CD4-positive, alpha-beta T cell treated with Interleukin-17A for 4 hours (primary cell): ENCODE results near the gene MDC1.
A peak's percentile ranks its signal among the peaks of the same experiment; 100 is the strongest.

ENCODE experiments used
- DNase-seq: peaks from one replicate; pipeline ENCODE4 v3.0.0-alpha.2; 2020; ENCODE audit warnings: mixed read lengths

MDC1 gene

DNA sequence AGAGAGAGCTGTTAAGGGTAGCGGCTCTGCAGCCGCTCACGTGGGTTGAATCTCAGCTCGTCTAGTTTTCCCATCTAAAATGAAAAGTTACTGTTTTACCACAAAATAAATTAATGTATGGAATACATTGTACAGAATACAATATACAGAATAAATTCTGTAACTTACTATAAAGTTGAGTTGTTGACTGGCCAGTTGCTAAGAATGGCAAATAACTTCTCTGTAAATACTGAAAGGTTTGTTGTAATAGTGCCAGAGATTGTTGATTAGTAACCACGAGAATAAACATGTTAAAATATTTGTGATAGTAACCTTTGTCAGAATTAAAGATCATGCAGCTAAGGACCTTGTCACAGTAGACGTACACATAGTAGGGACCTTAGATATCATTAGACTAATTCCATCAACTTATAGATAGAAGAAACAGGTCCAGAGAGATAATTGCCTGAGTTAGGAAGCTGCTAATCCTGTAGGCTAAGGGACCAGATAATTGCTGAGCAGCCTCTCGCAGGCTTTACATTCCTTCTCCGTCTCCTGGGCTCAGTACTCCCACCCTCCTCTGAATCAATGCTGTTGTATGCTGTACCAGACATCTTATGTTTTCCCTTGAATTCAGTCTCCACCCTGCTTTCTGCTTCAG is 25.8 kb downstream of the MDC1 start:
- no peak for DNase-seq

DNA sequence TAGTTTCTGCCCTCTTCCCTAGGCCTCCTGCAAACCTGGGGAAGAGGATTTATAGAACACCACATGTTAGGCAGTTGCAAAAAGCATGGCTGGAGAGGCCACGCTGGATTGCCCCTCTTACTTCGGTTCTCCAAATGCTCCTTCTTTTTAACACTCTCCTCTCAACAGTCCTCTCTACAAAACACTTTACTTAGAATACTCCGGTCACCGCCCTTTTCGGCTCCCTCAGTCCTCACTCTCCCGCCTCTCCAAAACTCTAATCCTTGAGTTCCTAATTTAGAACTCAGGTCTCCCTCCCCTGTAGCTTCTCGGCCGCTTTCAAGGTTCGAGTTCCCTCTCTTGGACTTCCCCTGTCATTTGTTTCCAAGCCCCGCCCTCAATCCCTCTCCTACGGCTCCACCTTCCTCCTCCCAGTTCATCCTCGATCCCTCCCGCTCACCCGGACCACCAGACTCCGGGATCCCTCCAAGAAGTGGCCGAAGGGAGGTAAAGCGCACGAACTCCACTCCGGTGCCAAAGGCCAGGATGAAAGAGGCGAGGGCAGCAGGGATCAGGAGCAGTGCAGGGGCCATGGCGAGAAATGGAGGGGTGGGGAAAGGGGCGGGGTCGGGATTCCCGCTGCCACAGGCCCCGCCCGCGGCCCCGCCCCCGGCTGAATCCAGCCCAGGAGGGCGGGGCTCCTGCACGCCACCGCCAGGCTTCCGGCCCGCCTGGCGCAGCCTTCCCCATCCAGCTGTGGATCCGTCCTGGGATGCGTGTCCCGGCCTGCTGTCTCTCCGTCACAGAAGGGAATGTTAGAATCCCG is 26.5 kb downstream of the MDC1 start, which contains the start of gene NRM:
Gene NRM (minus strand): TSS at position 582 of the 805 bp plus-strand sequence. CDS start 10 bp downstream, at position 572.
- DNase-seq = peak; percentile 91

DNA sequence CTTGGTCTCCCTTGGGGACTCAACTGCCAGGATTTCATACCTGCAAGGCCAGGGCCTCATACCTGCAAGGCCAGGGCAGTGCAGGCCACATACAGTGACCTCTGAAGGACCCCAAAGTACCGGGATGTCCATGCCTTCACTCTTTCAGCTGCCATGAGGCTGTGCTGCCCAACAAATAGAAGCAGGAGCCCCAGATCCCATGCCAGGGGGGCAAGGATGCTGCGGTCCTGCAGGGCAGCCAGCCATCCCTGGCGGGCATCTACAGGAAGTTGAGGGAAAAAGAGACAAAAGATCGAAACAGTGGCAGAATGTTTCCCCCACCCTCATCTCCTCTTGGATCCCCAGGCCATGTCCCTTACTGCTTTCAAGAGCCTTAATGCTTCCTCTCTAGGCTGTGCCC is 27.1 kb downstream of the MDC1 start:
- no peak for DNase-seq

DNA sequence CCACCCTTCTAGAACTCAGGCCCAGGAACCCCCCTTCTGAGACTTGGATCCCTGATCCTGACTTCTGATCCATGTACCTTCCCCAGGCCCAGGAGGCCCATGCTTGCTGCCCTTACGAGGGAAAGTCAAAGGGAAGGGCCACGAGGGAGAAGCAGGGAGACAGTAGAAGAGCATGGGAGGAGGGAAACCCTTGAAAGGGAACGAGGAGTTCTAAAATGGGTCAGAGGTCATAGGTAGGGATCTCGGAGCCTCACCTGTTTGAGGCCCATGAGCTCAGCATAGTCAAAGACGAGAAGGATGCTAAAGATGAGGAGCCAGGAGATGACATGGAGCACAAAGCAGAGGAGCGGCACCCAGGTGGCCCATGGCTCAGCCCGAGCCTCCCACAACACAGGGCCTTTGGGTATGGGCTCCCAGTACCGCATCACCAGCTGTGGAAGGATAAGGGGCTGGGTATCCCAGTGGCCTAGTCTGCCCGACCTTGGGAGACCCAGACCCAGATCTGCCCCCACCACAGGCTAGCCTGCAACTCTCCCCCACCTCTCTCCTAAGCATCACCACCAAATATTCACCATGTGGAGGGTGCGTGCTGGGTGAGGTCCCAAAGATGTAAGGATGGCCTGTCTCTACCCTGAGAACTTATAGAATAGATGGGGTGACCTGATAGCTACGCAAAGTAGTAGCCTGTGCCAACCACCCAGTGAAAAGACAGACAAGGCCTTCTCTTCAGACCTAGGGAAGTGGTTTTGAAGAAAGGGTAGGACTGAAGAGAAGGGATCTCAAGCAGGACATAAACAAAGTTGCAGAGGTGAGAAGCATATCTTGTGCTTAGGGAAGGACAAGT is 27.8 kb downstream of the MDC1 start:
- no peak for DNase-seq

DNA sequence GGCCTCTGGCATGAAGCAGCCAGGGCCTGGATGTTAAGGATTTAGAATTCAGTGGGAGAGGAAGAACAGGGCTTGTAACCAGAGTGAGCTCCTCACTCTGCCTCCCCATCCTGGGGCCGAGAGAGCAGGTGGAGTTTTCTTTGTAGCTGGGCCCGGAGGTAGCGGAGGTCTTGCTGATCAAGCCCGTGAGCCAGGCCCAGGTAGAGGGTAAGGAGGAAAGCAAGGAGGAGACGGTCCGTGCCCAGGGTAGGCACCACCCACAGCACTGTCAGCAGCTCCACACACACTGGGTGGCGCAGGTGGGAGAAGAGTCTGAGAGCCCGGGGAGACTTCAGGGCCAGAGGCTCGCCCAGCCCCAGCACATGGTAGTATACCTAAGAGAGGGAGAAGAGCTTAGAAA is 28.5 kb downstream of the MDC1 start:
- peak; percentile 32 for DNase-seq

DNA sequence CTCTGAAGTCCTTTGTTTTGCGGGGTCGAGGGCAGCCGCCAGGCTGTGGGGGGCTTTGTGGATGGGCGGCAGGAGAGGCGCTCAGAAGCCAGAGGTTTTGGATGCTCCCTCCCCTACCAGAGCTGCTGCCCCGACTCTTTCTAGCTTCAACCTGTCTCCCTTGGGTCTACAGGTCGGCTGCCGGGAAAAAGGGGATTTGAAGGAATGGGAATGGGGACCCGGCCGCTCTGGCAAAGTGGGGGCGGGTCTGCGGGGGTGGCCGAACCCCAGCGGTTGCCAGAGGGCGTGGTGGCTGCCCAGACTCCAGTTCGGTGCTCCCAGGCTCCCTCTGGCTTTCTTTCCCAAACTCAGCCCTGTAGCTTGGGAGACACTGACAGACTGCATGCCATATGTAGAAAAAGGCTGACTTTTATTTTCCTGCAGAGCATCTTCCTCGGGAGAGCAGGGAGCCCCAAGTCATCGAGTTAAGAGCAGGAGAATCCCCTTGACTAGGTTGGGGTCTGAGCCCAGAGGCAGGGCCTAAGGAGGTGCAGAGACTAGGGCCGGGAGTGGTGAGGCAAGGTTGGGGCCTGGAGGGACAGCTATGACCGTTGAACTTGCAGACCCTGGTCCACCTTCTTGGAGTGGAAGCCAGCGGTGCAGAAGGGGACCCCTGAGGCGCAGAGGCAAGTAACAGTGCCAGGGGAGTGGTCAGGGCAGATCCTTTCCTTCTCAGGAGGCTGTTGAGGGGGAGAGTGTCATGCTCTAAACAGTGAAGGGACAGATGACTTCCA is 29.2 kb downstream of the MDC1 start:
- DNase-seq = no peak

DNA sequence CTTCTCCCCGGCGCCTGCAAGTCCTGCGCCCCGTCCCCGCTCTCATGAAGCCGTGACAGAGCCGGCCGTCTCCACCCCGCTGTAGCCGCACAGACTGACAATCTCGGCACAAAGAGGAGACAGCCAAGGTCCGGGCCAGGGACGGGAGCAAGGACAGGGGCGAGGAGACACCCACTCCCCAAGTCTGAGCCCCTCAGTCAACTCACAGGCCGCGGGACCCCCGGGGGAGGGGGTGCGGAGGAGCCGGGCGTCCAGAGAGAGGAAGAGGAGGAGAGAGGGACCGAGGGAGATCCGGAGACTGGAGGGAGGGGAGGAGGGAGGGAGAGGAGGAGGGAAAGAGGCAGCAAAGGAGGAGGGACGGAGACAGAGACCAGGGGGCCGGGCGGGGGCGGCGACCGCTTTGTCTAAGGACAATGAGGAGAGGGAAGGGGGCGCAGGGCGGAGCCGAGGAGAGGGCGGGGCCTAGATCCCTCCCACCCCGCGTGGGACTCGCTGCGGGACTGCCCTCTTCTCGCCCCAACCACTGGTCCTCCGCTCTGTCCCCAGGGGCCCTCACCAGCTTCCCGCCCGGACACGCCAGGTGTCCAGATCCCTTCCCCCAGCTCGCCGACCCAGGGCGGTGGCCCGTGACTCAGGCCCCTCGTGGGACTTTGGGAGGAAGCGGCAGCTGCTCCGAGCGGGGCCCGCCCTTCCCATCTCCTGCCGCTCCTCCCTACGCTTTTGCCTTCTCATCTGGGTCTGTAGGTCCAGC is 30.0 kb downstream of the MDC1 start:
- peak; percentile 81 for DNase-seq

DNA sequence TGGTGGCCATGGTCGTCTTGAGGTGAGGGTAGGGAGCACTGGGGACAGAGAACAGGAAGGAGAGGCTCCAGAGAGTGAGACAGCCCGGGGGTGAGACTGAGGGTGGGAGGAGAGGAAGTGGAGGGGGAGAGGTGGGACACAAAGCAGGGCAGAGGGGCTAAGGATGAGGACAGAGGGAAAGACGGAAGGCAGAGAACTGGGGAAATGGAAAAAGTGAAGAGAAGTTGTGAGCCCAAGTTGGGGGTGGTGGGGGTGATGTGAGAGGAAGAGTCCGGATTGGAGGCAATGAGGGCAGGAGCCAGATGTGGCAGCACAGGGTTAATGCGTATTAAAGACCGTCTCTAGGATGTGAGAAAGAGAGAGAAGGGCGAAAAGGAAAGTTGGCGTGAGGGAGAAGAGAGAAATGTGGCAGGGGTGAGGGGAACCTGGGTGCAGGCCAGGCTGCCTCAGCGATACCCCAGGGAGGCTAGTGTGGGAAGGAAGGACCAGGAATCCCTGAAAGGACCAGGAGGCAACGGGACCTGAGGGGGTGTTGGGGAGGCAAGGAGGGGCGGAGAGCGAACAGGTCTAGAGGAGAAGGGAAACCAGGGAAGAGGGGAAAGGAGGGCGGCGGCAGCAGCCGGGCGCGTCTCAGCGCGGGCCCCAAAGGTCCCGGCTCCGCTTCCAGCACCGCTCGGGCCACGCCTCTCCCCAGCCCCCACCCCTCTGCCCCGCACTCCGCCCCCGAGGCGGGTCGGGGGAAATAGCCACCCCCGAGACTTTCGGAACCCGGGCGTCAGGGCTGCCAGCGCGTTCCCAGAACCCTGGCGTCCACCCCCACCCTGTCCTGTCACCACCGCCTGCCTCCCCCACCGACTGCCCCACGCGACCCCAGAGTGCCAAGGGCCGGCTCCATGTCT is 30.8 kb downstream of the MDC1 start, which contains the start of gene PPP1R18:
Gene PPP1R18 (minus strand): TSS at position 637 of the 899 bp plus-strand sequence. CDS start 627 bp downstream, at position 10.
- peak; percentile 88 for DNase-seq

DNA sequence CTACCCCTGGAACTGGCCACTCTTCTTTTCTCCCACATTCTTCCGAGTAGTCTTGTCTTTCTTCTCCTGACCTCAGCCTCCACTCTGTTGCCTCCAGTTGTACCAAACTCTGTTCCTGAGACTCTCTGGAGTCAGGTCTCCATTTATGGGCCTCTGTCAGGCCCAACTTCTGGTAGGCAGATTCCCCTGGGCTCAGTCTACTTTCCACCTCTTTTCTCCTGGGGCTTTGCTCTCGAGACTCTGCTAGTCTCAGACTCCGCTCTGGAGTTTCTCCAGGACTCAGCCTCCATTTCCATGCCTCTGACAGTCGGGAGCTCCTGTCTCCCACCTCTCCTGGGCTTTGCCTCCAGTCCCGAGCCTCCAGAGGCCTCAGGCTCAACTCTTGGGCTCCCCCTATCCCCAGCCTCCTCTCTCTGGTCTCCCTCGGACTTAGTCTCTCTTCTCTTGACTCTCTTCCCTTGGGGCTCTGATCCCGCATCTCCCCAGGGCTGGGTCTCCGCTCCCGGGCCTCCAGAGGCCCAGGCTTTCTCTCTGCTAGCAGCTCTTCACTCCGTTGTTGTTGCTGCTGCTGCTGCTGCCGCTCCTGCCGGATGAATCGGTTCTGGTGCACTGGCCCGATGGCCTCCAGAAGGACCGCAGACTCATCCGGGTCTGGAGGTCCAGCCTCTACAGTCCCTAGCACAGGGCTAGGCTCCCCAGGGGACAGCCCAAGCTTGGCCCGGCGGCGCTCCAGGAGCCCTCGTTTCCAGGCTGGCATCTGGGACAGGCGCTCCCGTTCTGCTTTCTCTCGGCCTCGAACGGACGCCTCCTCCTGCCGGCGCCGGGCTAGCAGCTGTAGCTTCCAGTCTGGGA is 31.7 kb downstream of the MDC1 start:
- DNase-seq = peak; percentile 52

DNA sequence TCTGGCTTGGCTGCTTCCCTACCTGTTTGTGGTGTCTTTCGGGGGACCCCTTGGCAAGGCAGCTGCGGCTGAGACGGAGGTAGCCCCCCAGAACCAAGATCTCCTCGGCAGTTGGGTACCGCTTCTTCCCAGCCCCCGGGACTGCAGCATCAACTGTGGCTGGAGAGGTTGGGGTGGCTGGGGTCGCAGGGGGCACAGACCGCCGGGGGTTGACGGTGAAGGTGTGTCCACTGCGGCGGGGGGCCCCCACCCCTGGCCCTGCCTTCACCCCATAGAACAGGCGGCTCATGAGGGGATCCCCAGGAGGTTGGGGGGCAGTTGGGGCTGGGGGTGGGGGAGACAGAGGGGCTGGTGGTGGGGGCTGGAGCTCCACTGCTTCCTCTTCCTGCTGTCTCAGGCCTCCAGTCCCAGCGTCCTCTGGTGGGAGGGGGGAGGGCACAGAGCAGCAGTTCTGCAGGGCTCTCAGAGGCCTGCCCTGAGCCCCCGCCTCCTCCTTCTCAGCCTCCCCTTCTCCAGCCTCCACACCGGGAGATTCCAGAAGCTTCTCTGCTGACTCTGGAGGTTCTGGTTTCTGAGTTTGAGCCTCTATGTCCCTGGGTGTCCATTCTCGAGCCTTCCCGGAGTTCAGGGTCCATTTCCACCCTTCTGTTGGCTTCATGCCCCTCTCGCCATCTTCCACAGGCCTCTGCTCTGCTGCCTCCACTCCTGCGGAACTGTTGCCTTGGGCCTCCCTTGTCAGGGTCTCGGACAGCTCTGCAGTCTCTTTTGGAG is 32.5 kb downstream of the MDC1 start:
- DNase-seq = peak; percentile 75

DNA sequence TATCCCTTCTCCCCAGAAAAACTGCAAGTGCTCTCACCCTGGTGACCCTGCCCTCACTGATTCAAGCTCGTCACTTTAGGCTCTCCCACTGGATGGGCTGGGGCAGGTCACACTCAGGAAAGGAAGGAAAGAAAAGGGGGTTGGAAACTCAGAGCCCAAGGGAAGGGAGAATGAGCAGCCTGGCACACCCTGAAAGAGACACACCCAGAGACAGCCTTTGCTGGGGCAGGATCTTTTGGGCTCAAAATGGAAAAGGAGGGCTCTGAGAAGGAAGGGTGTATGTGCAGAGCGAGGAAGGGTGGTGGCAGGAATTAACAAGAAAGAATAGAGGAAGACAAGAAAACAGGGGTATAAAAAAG is 33.1 kb downstream of the MDC1 start:
- DNase-seq = no peak

DNA sequence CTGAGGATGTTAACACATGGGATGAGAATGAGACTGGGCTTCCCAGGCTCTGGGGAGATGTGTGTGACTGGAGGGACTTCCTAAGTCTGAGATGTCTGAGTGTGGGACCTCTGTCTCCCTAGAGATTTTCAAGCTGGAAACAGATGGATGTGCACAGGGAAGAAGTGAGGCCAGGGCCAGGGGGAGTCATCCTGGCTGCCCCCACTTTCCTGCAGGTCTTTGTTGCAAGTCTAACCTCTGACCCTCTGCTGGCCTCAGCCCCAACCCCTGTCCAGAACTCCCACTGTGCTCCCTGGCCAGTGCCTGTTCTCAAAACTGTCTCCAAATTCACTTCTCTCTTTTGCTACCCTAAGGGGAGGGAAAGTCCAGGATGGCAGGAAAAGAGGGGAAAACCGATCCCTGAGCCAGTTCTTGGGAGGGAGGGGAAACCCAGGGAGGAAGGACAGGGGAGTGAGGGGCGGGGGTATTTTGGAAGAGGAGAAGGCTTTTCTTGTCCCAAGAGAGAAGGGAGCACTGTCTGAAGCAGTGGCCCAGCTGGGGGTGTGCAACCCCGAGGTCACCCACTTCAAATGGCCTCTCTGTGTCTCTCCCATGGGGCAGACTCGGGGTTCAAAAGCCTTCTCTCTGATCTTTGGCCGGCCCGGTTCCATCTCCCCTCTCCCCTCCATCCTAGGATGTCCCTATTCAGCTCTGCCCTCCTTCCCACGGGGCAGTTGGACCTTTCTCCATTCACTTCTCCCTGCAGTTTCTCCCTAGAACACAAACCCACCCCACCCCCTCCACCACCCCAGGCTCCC is 33.7 kb downstream of the MDC1 start:
- no peak for DNase-seq

DNA sequence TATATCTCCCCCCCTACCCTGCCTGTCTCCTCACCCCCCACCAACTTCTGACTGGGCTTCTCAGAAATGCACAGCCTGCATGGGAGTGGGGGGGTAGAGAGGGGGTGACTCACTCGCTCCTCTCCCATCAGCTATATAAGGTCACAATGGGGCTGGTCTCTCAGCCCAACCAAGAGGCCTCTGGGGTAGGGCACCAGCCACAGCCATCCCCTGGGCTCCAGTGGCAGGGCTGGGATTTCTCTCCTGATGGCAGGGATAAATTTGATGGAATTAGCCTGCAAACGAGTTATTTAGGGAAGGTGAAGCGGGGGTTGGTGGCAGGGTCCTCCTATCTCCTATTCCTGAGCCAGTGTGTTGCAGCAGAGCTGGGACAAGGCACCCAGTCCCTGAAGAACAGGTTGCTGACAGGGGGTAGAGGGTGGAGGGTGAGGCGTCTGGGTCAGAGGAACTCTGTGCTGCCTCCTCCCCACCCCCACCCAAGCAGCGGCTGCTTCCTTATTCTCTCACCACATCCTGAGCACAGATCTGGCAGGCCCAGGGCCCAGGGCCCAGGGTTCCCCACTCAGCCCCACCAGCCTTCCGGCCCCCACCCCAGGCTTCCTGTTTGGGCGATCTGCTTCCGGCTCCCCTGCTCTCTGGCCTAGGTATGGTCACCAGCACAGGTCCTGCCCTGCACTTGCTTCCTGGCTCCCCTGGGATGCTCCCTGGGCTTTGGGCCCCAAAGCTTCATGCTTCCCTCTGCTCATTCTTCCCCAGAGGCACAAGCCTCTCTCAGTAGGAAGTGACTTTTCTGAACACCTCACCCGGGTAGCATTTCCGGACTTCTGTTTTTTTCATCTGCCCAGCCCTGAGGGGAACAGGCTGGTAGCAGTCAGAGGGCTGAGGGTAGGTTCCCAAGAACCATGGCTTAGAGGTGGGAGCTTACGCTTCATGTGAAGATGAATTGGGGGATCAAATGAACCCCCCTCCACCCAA is 34.7 kb downstream of the MDC1 start:
- DNase-seq = peak; percentile 92

DNA sequence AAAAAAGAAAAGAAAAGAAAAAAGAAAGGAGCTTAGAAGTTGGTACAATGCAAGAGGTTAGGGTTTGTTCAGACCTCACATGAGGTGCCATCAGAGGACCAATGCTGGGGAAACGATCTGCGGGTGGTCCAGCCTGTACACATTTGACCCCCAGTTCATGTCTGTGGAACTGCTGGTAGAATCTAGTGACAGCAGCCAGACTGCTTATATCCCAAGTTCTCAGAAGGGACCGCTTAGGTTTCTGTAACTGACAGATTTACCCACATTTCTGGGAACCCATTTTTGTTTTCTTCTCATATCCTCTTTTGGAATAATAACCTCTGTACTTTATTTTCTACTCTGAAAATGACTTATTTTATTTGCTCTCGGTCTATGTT is 35.3 kb downstream of the MDC1 start:
- DNase-seq = no peak

DNA sequence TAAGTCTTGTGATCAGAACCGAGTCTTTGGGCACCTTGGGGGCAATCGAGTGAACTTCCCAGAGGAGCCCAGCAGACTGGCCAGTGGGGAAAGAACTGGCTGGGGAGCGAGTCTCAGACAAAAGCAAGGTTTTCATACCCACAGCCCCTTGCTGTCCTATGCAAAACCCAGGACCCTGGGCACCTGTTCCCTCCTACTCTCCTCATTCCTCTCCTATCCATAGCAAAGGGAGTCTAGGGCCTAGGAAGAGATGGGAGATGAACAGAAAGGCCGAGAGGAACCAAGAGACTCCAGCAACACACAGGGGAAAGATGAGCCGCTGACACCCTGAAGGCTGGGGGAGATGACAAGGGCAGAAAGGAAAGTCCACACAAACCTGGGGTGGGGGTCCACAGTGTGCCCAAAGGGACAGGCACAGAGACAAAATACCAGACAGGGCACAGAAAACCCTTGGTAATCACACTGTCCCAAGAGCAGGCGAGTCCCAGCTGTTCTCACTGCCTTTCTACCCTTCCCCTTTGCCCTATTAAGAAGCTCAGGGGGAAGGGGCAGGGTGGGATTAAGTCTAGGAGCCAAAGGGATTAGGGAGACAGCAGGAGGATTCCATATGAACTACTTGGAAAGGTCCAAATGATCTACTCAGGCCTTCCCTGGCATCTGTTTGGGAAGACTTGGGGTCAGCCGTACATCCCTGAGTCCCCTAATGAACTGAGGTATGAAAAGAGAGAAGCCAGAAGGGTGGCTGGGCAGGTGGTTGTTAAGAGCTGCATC is 37.1 kb downstream of the MDC1 start:
- DNase-seq = no peak
